Peyer's patch (tissue), 4 donors: ENCODE measurements around the gene MPPED1.

Source experiments
- CTCF ChIP-seq, 6 experiments: fragments of 450-650 bp in 4 of 6; fragments of 200-600 bp in 2 of 6; sonication (generic) in 1 of 6; IDR thresholded peaks; one replicate each; pipeline ENCODE4 v1.5.1; 2017 to 2019; ENCODE audit warnings: antibody characterized with exemption in 6 of 6, mild to moderate bottlenecking in 3 of 6, moderate library complexity in 1 of 6
- POLR2A ChIP-seq, 2 donors: fragments of 450-650 bp; IDR thresholded peaks; one replicate each; pipeline ENCODE4 v1.5.1; 2017; ENCODE audit warnings: antibody characterized with exemption in 2 of 2, mild to moderate bottlenecking in 2 of 2, moderate library complexity in 2 of 2

GRCh38 chr22:43393132-43393843 is 18.5 kb upstream of the MPPED1 start:
- TF ChIP-seq CTCF (IDR thresholded peaks at IDR 0.05) (no peak), POLR2A (IDR thresholded peaks at IDR 0.05) (no peak)
